ENCODE data around the gene SP7.

SP7 gene

GRCh38 chr12:53286448-53286847 is 49.7 kb downstream of the SP7 start:
- Histone ChIP-seq H3K36me3 (ENCODE audit: control insufficient read depth in 2 of 2, insufficient read depth in 2 of 2, low read length in 2 of 2) (peaks cover 2 to 10% of the 10 kb centered on the region in 2 donors), H3K4me1 (ENCODE audit: control insufficient read depth in 2 of 2, insufficient read depth in 2 of 2, low read length in 2 of 2) (no peaks in the 10 kb centered on the region)

GRCh38 chr12:53279888-53280498 is 56.2 kb downstream of the SP7 start:
- Histone ChIP-seq H3K9me3 (ENCODE audit: control insufficient read depth in 2 of 2, low read length in 2 of 2) (no peaks in the 10 kb centered on the region), H3K4me1 (ENCODE audit: control insufficient read depth in 2 of 2, insufficient read depth in 2 of 2, low read length in 2 of 2) (no peaks in the 10 kb centered on the region), H3K27me3 (ENCODE audit: control insufficient read depth in 2 of 2, insufficient read depth in 2 of 2, low read length in 2 of 2) (no peaks in the 10 kb centered on the region), H3K9ac (ENCODE audit: low read depth in 1 of 2, low read length in 2 of 2) (no peak overlapping the region), H3K4me3 (ENCODE audit: low read length in 2 of 2) (no peak overlapping the region), H3K36me3 (ENCODE audit: control insufficient read depth in 2 of 2, insufficient read depth in 2 of 2, low read length in 2 of 2) (peaks cover 5 to 10% of the 10 kb centered on the region in 2 donors), H3K27ac (ENCODE audit: low read depth in 2 of 2, low read length in 2 of 2) (no peak overlapping the region)

More at GRCh38 chr12:53286448-53286847, 49.7 kb downstream of the SP7 start:
- H3K4me3 ChIP-seq (ENCODE audit: low read length in 2 of 2), result no peak overlapping the region
- H3K9me3 ChIP-seq (ENCODE audit: control insufficient read depth in 2 of 2, low read length in 2 of 2), result no peaks in the 10 kb centered on the region
- no peak overlapping the region for H3K27ac ChIP-seq (ENCODE audit: low read depth in 2 of 2, low read length in 2 of 2)
- no peaks in the 10 kb centered on the region for H3K27me3 ChIP-seq (ENCODE audit: control insufficient read depth in 2 of 2, insufficient read depth in 2 of 2, low read length in 2 of 2)
- H3K9ac ChIP-seq (ENCODE audit: low read depth in 1 of 2, low read length in 2 of 2), result no peak overlapping the region

- no peak overlapping the region for H3K4me3 ChIP-seq (ENCODE audit: low read length in 2 of 2)
- no peaks in the 10 kb centered on the region for H3K9me3 ChIP-seq (ENCODE audit: control insufficient read depth in 2 of 2, low read length in 2 of 2)
- no peak overlapping the region for H3K9ac ChIP-seq (ENCODE audit: low read depth in 1 of 2, low read length in 2 of 2)
- H3K4me1 ChIP-seq (ENCODE audit: control insufficient read depth in 2 of 2, insufficient read depth in 2 of 2, low read length in 2 of 2), result no peaks in the 10 kb centered on the region
- H3K27ac ChIP-seq (ENCODE audit: low read depth in 2 of 2, low read length in 2 of 2), result no peak overlapping the region
- H3K36me3 ChIP-seq (ENCODE audit: control insufficient read depth in 2 of 2, insufficient read depth in 2 of 2, low read length in 2 of 2), result peaks cover 5 to 8% of the 10 kb centered on the region in 2 donors
- H3K27me3 ChIP-seq (ENCODE audit: control insufficient read depth in 2 of 2, insufficient read depth in 2 of 2, low read length in 2 of 2), result no peaks in the 10 kb centered on the region
Measured at GRCh38 chr12:53279283-53279869, 56.8 kb downstream of the SP7 start.

GRCh38 chr12:53277981-53278380 is 58.2 kb downstream of the SP7 start:
- H3K27ac ChIP-seq (ENCODE audit: low read depth in 2 of 2, low read length in 2 of 2), result no peak overlapping the region
- no peaks in the 10 kb centered on the region for H3K27me3 ChIP-seq (ENCODE audit: control insufficient read depth in 2 of 2, insufficient read depth in 2 of 2, low read length in 2 of 2)
- no peaks in the 10 kb centered on the region for H3K9me3 ChIP-seq (ENCODE audit: control insufficient read depth in 2 of 2, low read length in 2 of 2)
- no peak overlapping the region for H3K9ac ChIP-seq (ENCODE audit: low read depth in 1 of 2, low read length in 2 of 2)
- no peak overlapping the region for H3K4me3 ChIP-seq (ENCODE audit: low read length in 2 of 2)
- H3K36me3 ChIP-seq (ENCODE audit: control insufficient read depth in 2 of 2, insufficient read depth in 2 of 2, low read length in 2 of 2), result peaks cover 5 to 8% of the 10 kb centered on the region in 2 donors
- H3K4me1 ChIP-seq (ENCODE audit: control insufficient read depth in 2 of 2, insufficient read depth in 2 of 2, low read length in 2 of 2), result no peaks in the 10 kb centered on the region

All from mucosa of rectum (tissue), 2 donors.